Sigmoid colon (tissue), 7 donors: Measurements from ENCODE around the gene STK17A. TPM values are rescaled to one million over a fixed set of nuclear protein-coding genes. Genes with fewer than 3 reads are reported as not detected.

Source experiments
- DNase-seq: peaks from one replicate; pipeline ENCODE4 v3.0.0-alpha.2; 2019
- H3K27ac ChIP-seq, 4 donors: fragments of 200-600 bp; sonication (generic); one replicate each; pipeline ENCODE4 v1.5.1; 2016 to 2019; ENCODE audit warnings: mild to moderate bottlenecking in 1 of 4
- H3K27me3 ChIP-seq, 3 donors: fragments of 200-600 bp; sonication (generic); one replicate each; pipeline ENCODE4 v1.5.1; 2019; ENCODE audit warnings: mild to moderate bottlenecking in 1 of 3
- H3K36me3 ChIP-seq, 4 donors: fragments of 200-600 bp; sonication (generic); one replicate each; pipeline ENCODE4 v1.5.1; 2016 to 2019
- H3K4me1 ChIP-seq, 4 donors: fragments of 200-600 bp; sonication (generic); one replicate each; pipeline ENCODE4 v1.5.1; 2017 to 2019
- H3K4me3 ChIP-seq, 4 donors: fragments of 200-600 bp; sonication (generic); one replicate each; pipeline ENCODE4 v1.5.1; 2017 to 2019; ENCODE audit warnings: mild to moderate bottlenecking in 2 of 4, moderate library complexity in 1 of 4
- H3K9me3 ChIP-seq, 4 donors: fragments of 200-600 bp in 3 of 4; sonication (generic) in 3 of 4; one replicate each; pipeline versions ENCODE4 v1.5.1 to v1.6.1; 2013 to 2019
- EP300 ChIP-seq, 4 donors: sonication (generic); formaldehyde crosslinking; IDR thresholded peaks; one replicate each; pipeline ENCODE4 v1.6.1; 2017; ENCODE audit warnings: antibody characterized with exemption in 4 of 4
- POLR2A ChIP-seq, 2 donors: fragments of 450-650 bp; IDR thresholded peaks; one replicate each; pipeline ENCODE4 v1.6.1; 2016; ENCODE audit warnings: antibody characterized with exemption in 2 of 2, mild to moderate bottlenecking in 2 of 2, moderate library complexity in 2 of 2
- POLR2AphosphoS5 ChIP-seq, 4 donors: sonication (generic); formaldehyde crosslinking; IDR thresholded peaks; one replicate each; pipeline ENCODE4 v1.6.1; 2017; ENCODE audit warnings: antibody characterized with exemption in 4 of 4
- WGBS, 2 donors: extraction: QIAGEN DNeasy Blood & Tissue Kit; methylation state at CpG; one replicate each; pipeline ENCODE4 v1.1.7; 2013; 5-methylcytosine and 5-hydroxymethylcytosine counted together
- intact Hi-C: fragments of 100-400 bp; cut with DNase I; formaldehyde crosslinking; loops from one replicate; pipeline ENCODE4 v1.15.1; 2023
- polyA plus RNA-seq, 3 donors: library from polyadenylated mRNA; stranded (reverse); fragments of 200-250 nt; gene quantifications; one replicate each; pipeline ENCODE4 v1.2.3, GENCODE V29; 2013
- total RNA-seq, 4 donors: library from RNA; depleted of rRNA; stranded (reverse); fragments of >200 nt; gene quantifications; one replicate each; pipeline ENCODE4 v1.1.0, GENCODE V29; 2016
- TF ChIP-seq, protein P1 (sequence below), 4 experiments: fragments of 450-650 bp in 3 of 4; fragments of 200-600 bp in 1 of 4; IDR thresholded peaks; one replicate each; pipeline ENCODE4 v1.5.1; 2016 to 2019; ENCODE audit warnings: antibody characterized with exemption in 4 of 4, mild to moderate bottlenecking in 3 of 4, moderate library complexity in 2 of 4
- donor health status: healthy with polysubstance abuse.
- donor health status: Bipolar disorder and iron deficiency.
- donor health status: healthy.

Gene STK17A
- total RNA-seq (10 to 100 TPM in 3 of 4 donors, 1 to 10 TPM in 1; 9.3 to 22.3 (median 11.9) TPM), polyA plus RNA-seq (10 to 100 TPM; 16.8 to 29.6 (median 26.6) TPM)

DNA sequence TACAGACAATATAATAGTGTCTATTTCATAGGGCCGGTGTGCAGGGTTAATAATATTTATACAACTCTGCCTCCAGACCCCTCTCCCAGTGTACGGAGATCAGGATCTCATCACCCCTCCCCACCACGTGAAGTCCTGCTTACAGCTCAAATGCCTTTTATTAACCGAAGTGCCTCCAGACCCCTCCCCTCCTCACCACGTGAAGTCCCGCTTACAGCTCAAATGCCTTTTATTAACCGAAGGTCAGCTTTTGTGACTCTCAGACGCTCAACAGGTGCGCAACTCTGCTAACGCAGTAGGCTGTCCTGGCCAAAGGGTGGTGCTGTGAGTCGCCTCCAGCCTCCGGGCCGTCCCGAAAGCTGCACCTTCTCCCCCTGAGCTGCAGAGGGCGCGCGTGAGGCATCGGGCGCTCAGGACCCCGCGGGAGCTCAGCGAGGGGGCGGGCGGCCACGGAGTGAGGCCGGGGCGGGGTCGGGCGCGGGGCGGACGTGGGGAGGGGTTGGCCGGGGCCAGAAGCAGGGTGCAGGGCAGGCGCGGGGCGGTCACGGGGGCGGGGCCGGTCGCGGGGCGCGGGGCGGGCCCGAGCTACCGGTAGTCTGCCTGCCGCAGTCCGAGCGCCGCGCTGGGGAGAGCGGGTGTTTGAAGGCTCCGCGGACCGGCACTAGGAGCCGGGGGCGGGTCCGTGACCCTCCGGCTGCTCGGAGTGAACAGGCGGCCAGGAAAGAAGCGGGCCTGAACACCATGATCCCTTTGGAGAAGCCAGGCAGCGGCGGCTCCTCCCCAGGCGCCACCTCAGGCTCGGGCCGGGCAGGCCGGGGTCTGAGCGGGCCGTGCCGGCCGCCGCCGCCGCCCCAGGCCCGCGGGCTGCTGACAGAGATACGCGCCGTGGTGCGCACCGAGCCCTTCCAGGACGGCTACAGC lies at the start of gene STK17A:
Gene STK17A (plus strand): TSS at position 606 of the 921 bp plus-strand sequence. CDS start 136 bp downstream, at position 742.
- DNase-seq: peak; percentile 96
- intact Hi-C loops: loop anchor here (1.0 to 5.0 kb wide), 6 partner anchors 66 to 1405 kb away; partner anchors contain the start of gene COA1
- H3K36me3 ChIP-seq: no peaks in the 10 kb centered on the region
- H3K4me3 ChIP-seq: peak within 1 kb of the TSS; percentile 52 to 89 (median 68)
- H3K9me3 ChIP-seq: no peaks in the 10 kb centered on the region
- WGBS, 2 donors: 1% methylated on average over 83 of the region's 83 CpGs
- peak within 1 kb of the TSS; percentile 73 to 95 (median 92) for H3K27ac ChIP-seq
- H3K4me1 ChIP-seq: peaks cover 0 to 27% (median 14%) of the 10 kb centered on the region in 4 donors
- no peaks in the 10 kb centered on the region for H3K27me3 ChIP-seq
- TF ChIP-seq POLR2A (IDR thresholded peaks at IDR 0.05): peak in 1 of 2 donors; percentile 33
- TF ChIP-seq, protein P1, sequence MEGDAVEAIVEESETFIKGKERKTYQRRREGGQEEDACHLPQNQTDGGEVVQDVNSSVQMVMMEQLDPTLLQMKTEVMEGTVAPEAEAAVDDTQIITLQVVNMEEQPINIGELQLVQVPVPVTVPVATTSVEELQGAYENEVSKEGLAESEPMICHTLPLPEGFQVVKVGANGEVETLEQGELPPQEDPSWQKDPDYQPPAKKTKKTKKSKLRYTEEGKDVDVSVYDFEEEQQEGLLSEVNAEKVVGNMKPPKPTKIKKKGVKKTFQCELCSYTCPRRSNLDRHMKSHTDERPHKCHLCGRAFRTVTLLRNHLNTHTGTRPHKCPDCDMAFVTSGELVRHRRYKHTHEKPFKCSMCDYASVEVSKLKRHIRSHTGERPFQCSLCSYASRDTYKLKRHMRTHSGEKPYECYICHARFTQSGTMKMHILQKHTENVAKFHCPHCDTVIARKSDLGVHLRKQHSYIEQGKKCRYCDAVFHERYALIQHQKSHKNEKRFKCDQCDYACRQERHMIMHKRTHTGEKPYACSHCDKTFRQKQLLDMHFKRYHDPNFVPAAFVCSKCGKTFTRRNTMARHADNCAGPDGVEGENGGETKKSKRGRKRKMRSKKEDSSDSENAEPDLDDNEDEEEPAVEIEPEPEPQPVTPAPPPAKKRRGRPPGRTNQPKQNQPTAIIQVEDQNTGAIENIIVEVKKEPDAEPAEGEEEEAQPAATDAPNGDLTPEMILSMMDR (IDR thresholded peaks at IDR 0.05): peak; percentile 99 to 100 (median 100)
- peak; percentile 79 to 94 (median 88) for TF ChIP-seq POLR2AphosphoS5 (IDR thresholded peaks at IDR 0.05)
- TF ChIP-seq EP300 (IDR thresholded peaks at IDR 0.05): no peak

DNA sequence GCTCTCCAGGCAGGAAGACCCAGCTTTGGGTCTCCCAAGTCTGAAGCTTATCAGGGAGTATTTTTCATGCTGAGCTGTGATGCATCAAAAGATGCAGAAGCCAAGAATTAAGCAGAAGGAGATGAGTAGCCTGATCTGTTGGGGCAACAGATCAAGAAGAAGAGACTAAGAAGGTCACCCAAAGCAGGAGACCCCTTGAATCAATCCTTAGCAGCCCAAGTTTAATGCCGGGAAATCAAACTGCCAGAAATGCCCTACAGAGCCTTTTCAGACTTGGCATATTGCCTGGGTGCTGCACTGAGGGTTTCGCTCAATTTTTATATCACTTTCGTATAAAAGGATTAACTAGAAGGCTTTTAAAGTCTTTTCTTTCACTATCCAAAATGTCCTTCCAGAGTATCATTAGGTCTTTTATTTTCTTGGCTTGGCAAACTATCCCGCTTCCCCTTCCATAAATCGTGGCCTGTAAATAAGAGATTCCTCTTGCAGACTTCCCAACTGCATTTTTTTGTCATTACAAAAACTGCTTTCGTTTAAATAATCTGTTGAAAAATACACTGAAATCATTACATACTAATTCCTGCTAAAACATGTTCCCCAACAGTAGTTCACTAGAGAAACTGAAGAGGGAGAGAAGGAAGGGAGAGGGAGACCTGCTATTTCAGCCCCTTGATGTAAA lies 49.0 kb upstream of the STK17A start:
- no peaks in the 10 kb centered on the region for H3K9me3 ChIP-seq
- no peak overlapping the region for H3K4me3 ChIP-seq
- DNase-seq: no peak
- peaks cover 0 to 10% (median 8%) of the 10 kb centered on the region in 4 donors for H3K4me1 ChIP-seq
- TF ChIP-seq POLR2AphosphoS5 (IDR thresholded peaks at IDR 0.05) (no peak), EP300 (IDR thresholded peaks at IDR 0.05) (no peak)
- TF ChIP-seq, protein P1 (IDR thresholded peaks at IDR 0.05): no peak
- peak overlapping the region in 1 of 4 donors; percentile 39 for H3K27ac ChIP-seq
- WGBS, 2 donors: 71 to 81% methylated on average over 6 of the region's 6 CpGs
- intact Hi-C loops: no loop called here
- H3K36me3 ChIP-seq: no peaks in the 10 kb centered on the region
- no peaks in the 10 kb centered on the region for H3K27me3 ChIP-seq

DNA sequence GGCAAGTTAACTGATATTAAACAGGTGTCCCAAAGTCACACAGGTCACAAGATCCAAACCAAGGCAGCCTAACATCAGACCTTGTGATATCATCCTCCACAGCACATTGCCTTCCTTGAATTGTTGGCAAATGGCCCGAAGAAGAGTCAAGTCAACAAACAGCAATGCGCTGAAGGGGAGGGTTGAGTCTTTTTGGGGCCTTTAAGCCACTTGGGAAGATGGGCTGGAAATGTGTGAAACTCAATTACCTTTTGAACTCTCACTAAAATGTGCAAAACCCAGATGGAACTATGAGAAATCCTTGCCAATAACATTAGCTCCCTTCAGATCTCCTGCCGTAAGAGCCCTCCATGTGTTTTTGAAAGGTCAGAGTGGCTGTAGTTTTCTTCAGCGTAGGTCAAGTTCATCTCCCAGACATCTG lies 47.9 kb upstream of the STK17A start:
- no peak overlapping the region for H3K4me3 ChIP-seq
- peak overlapping the region in 1 of 4 donors; percentile 39 for H3K27ac ChIP-seq
- intact Hi-C loops: no loop called here
- WGBS, 2 donors: 90 to 91% methylated on average over 4 of the region's 4 CpGs
- H3K4me1 ChIP-seq: peaks cover 0 to 10% (median 8%) of the 10 kb centered on the region in 4 donors
- no peaks in the 10 kb centered on the region for H3K36me3 ChIP-seq
- DNase-seq: no peak
- no peaks in the 10 kb centered on the region for H3K9me3 ChIP-seq
- H3K27me3 ChIP-seq: no peaks in the 10 kb centered on the region
- TF ChIP-seq EP300 (IDR thresholded peaks at IDR 0.05) (no peak), POLR2A (IDR thresholded peaks at IDR 0.05) (no peak), POLR2AphosphoS5 (IDR thresholded peaks at IDR 0.05) (no peak)
- TF ChIP-seq, protein P1 (IDR thresholded peaks at IDR 0.05): no peak

DNA sequence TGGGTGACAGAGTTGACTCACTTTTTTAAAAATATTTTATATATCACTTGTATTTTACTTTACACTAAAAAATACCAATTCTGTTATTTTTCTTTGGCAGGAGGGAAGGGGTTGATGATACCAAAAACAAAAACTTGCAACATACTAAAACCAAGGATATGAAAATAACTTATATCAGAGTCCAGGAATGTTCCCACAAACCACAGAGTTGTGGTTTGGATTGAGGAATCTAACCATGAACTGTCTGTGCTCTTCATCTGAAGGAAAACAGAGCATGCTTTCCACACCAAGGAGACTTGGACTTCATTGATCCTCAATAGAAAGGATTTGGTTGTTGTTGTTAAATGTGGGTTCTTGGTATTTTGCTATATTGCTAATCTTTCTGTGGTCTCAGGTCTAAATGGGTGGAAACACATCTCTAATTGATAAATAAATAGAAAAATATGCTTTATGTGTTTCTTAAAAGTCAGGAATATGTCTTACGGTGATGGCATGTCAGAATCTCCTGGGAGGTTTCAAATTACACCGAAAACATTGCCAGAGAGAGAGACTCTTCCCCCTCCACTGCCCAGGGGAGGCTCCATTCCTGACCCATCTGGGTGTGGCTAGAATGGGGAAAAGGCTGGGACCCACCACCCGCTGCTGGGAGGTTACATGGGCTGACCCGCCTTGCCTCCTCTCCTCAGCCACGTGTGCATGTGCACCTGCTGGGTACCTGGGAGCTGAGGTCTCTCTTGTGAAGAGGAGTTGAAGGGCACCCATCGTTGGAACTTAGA lies 46.9 kb upstream of the STK17A start:
- H3K27ac ChIP-seq: peak overlapping the region in 1 of 4 donors; percentile 22

More for the DNA sequence above, 46.9 kb upstream of the STK17A start:
- H3K36me3 ChIP-seq: no peaks in the 10 kb centered on the region
- DNase-seq: no peak
- TF ChIP-seq POLR2A (IDR thresholded peaks at IDR 0.05) (no peak), EP300 (IDR thresholded peaks at IDR 0.05) (no peak), POLR2AphosphoS5 (IDR thresholded peaks at IDR 0.05) (peak in 1 of 4 donors; percentile 40)
- TF ChIP-seq, protein P1 (IDR thresholded peaks at IDR 0.05): no peak
- no peak overlapping the region for H3K4me3 ChIP-seq
- WGBS, 2 donors: 79 to 89% methylated on average over 6 of the region's 6 CpGs
- no peaks in the 10 kb centered on the region for H3K27me3 ChIP-seq
- peaks cover 0 to 10% (median 8%) of the 10 kb centered on the region in 4 donors for H3K4me1 ChIP-seq
- intact Hi-C loops: no loop called here
- H3K9me3 ChIP-seq: no peaks in the 10 kb centered on the region
